B cell (primary cell): ENCODE results near the gene CATSPERE. TPM values are rescaled to one million over a fixed set of nuclear protein-coding genes. Genes with fewer than 3 reads are reported as not detected.

ENCODE experiments used
- ATAC-seq: fragments of 200-7000 bp; cut with Tn5 transposase; one replicate; pipeline ENCODE4 v1.10.0; 2021; ENCODE audit warnings: low read depth, mild to moderate bottlenecking, moderate number of reproducible peaks, moderate library complexity
- CTCF ChIA-PET: fragments of 350-600 bp; sonication (Branson Sonifier 250); formaldehyde crosslinking; loops from one replicate; lab custom pipeline; 2021; ENCODE audit warnings: antibody characterized with exemption, inconsistent platforms; lab: Charles Lee
- POLR2A ChIA-PET: fragments of 350-600 bp; sonication (Branson Sonifier 250); formaldehyde crosslinking; loops from one replicate; lab custom pipeline; 2021; ENCODE audit warnings: antibody characterized with exemption; lab: Charles Lee
- DNase-seq: peaks from one replicate; pipeline ENCODE4 v3.0.0; 2013
- H2AFZ ChIP-seq: 2 replicates; pipeline ENCODE4 v1.6.1; 2012; ENCODE audit warnings: mild to moderate bottlenecking, low read depth, low read length; ENCODE audit not compliant: insufficient read depth, poor library complexity, severe bottlenecking
- H3K27ac ChIP-seq, 2 donors: 1 replicate in 1 of 2; 2 replicates in 1 of 2; pipeline ENCODE4 v1.5.1; 2012 to 2013; ENCODE audit warnings: low read length in 2 of 2, mild to moderate bottlenecking in 2 of 2, moderate library complexity in 1 of 2
- H3K27me3 ChIP-seq, 4 experiments: fragments of 200-600 bp in 1 of 4; sonication (generic) in 1 of 4; replicated peaks in 1 of 4; 1 replicate in 2 of 4; 2 replicates in 2 of 4; pipeline versions ENCODE4 v1.6.1 to v1.7.0; 2013 to 2016; ENCODE audit warnings: low read length in 3 of 4, mild to moderate bottlenecking in 2 of 4, mixed read lengths in 1 of 4, moderate library complexity in 1 of 4; ENCODE audit not compliant: insufficient read depth in 4 of 4, control insufficient read depth in 3 of 4; ENCODE audit errors: control extremely low read depth in 1 of 4
- H3K36me3 ChIP-seq, 2 experiments: replicated peaks in 1 of 2; 1 replicate in 1 of 2; 2 replicates in 1 of 2; pipeline versions ENCODE4 v1.6.1 to v1.7.1; 2013; ENCODE audit warnings: low read length in 1 of 2; ENCODE audit not compliant: insufficient read depth in 2 of 2, control insufficient read depth in 1 of 2; ENCODE audit errors: control extremely low read depth in 1 of 2, extremely low read depth in 1 of 2
- H3K4me1 ChIP-seq, 2 donors: fragments of 200-600 bp in 1 of 2; sonication (generic) in 1 of 2; 1 replicate in 1 of 2; 2 replicates in 1 of 2; pipeline versions ENCODE4 v1.5.1 to v1.6.1; 2013 to 2017; ENCODE audit warnings: low read length in 2 of 2; ENCODE audit not compliant: control insufficient read depth in 2 of 2, insufficient read depth in 2 of 2
- H3K4me2 ChIP-seq: replicated peaks from 2 replicates; pipeline ENCODE3; 2012; ENCODE audit warnings: mild to moderate bottlenecking, low read depth, low read length; ENCODE audit not compliant: poor library complexity, severe bottlenecking
- H3K4me3 ChIP-seq, 5 experiments: fragments of 200-600 bp in 1 of 5; sonication (generic) in 1 of 5; 1 replicate in 3 of 5; 2 replicates in 2 of 5; pipeline versions ENCODE4 v1.5.1 to v1.7.0; 2011 to 2016; ENCODE audit warnings: low read length in 4 of 5, mild to moderate bottlenecking in 4 of 5, low read depth in 2 of 5, control low read depth in 1 of 5, moderate library complexity in 1 of 5; ENCODE audit not compliant: insufficient read depth in 1 of 5; ENCODE audit errors: control extremely low read depth in 1 of 5, extremely low read depth in 1 of 5
- H3K79me2 ChIP-seq: fragments of 200-600 bp; sonication (generic); one replicate; pipeline ENCODE4 v1.6.0; 2016; ENCODE audit warnings: low read length; ENCODE audit not compliant: control insufficient read depth, insufficient read depth
- H3K9ac ChIP-seq: fragments of 200-600 bp; sonication (generic); 2 replicates; pipeline ENCODE4 v1.6.1; 2017; ENCODE audit warnings: mild to moderate bottlenecking, low read length, moderate library complexity
- H3K9me3 ChIP-seq, 3 donors: one replicate each; pipeline versions ENCODE4 v1.6.1 to v1.7.1; 2013; ENCODE audit warnings: low read length in 2 of 3; ENCODE audit not compliant: control insufficient read depth in 2 of 3, insufficient read depth in 1 of 3; ENCODE audit errors: control extremely low read depth in 1 of 3
- H4K20me1 ChIP-seq: 2 replicates; pipeline ENCODE4 v1.6.0; 2012; ENCODE audit warnings: mild to moderate bottlenecking, low read length; ENCODE audit not compliant: insufficient read depth, control insufficient read depth, poor library complexity, severe bottlenecking
- H3K27ac Mint-ChIP-seq: one replicate; pipeline ENCODE4 v1.8.0; 2021; ENCODE audit warnings: mixed read lengths
- H3K27me3 Mint-ChIP-seq: one replicate; pipeline ENCODE4 v1.8.0; 2021; ENCODE audit warnings: mixed read lengths
- H3K4me1 Mint-ChIP-seq: one replicate; pipeline ENCODE4 v1.8.0; 2021; ENCODE audit warnings: mixed read lengths
- H3K4me3 Mint-ChIP-seq: one replicate; pipeline ENCODE4 v1.8.0; 2021; ENCODE audit warnings: mixed read lengths
- H3K9me3 Mint-ChIP-seq: one replicate; pipeline ENCODE4 v1.8.0; 2022; ENCODE audit warnings: mixed read lengths; ENCODE audit not compliant: insufficient read depth
- EZH2 ChIP-seq: IDR thresholded peaks from 2 replicates; pipeline ENCODE4 v1.6.1; 2012; ENCODE audit warnings: borderline replicate concordance, low read depth, mild to moderate bottlenecking, moderate library complexity, low read length; ENCODE audit not compliant: insufficient read depth, poor library complexity, severe bottlenecking
- WGBS: methylation state at CpG from one replicate; pipeline ENCODE4 v1.1.5; 2013; ENCODE audit warnings: missing lambda C conversion rate; ENCODE audit not compliant: insufficient coverage; 5-methylcytosine and 5-hydroxymethylcytosine counted together
- intact Hi-C: fragments of 100-400 bp; cut with micrococcal nuclease; formaldehyde crosslinking; loops from one replicate; pipeline ENCODE4 v1.10.0; 2022
- polyA plus RNA-seq: library from polyadenylated mRNA; depleted of rRNA; stranded (reverse); fragments of >200 nt; gene quantifications from 2 replicates; pipeline ENCODE4 v1.2.3, GENCODE V29; 2012
- total RNA-seq, 2 donors: library from RNA; stranded (reverse); fragments of 120-200 nt in 1 of 2; gene quantifications; 1 replicate in 1 of 2; 2 replicates in 1 of 2; pipeline versions ENCODE4 v1.2.3 to v1.2.4, GENCODE V29; 2013 to 2022
- TF ChIP-seq, protein P1 (sequence below): fragments of 200-600 bp; IDR thresholded peaks from one replicate; pipeline ENCODE4 v1.8.0; 2022; ENCODE audit warnings: antibody characterized with exemption, mild to moderate bottlenecking

The CATSPERE gene
- total and polyA plus RNA-seq, 2 donors (not counting 1 experiment from before 2014, with no cell fraction given), result 0.82 to 3.1 TPM

DNA sequence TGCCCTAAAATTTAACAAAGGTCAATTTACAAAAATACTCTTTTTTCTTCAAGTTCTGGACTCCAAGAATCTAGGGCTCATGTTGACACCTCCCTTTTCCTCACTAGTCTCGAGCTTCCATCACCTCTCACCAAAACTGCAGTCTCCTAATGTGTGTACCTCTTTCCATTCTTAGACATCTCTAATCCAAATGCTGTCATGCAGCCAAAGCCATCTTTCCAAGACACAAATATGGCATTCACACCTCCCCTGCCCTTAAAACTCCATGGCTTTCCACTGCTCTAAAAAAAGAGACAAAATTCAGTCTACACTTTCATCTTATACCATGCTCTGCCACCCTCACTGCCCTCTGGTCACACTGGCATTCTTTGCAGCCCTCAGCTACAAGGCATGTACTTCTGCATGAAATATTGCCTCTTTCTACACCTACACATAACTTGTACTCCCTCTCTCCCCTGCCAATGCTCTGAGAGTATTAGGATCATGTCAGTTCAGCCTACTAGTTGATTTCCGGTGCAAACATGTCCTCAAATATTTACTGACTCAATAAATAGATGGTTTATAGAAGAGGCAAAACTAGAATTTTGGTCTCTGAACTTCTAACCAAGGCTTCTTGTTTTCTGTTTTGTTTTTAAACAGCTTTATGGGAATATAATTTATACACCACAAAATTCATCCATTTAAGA, 36.3 kb upstream of the CATSPERE start:
- Mint-ChIP-seq H3K4me3 (no peak overlapping the region), H3K9me3 (no peaks in the 10 kb centered on the region), H3K4me1 (peaks cover 9% of the 10 kb centered on the region), H3K27me3 (no peaks in the 10 kb centered on the region), H3K27ac (no peak overlapping the region)
- WGBS, result 100% methylated on average over 1 of the region's 2 CpGs
- POLR2A ChIA-PET, result no interaction called here
- TF ChIP-seq, protein P1, sequence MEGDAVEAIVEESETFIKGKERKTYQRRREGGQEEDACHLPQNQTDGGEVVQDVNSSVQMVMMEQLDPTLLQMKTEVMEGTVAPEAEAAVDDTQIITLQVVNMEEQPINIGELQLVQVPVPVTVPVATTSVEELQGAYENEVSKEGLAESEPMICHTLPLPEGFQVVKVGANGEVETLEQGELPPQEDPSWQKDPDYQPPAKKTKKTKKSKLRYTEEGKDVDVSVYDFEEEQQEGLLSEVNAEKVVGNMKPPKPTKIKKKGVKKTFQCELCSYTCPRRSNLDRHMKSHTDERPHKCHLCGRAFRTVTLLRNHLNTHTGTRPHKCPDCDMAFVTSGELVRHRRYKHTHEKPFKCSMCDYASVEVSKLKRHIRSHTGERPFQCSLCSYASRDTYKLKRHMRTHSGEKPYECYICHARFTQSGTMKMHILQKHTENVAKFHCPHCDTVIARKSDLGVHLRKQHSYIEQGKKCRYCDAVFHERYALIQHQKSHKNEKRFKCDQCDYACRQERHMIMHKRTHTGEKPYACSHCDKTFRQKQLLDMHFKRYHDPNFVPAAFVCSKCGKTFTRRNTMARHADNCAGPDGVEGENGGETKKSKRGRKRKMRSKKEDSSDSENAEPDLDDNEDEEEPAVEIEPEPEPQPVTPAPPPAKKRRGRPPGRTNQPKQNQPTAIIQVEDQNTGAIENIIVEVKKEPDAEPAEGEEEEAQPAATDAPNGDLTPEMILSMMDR, result no peak
- no peak for TF ChIP-seq EZH2
- Histone ChIP-seq H3K4me1 (no peaks in the 10 kb centered on the region), H3K9ac (no peak overlapping the region), H3K27ac (no peak overlapping the region), H4K20me1 (no peaks in the 10 kb centered on the region), H3K27me3 (no peaks in the 10 kb centered on the region), H3K79me2 (no peaks in the 10 kb centered on the region), H3K4me3 (no peak overlapping the region), H3K36me3 (peaks cover 17 to 47% of the 10 kb centered on the region in 2 experiments), H3K4me2 (no peak overlapping the region), H2AFZ (no peak overlapping the region), H3K9me3 (no peaks in the 10 kb centered on the region)
- ATAC-seq (no peak), DNase-seq (no peak)
- intact Hi-C loops, result no loop called here
- CTCF ChIA-PET, result no interaction called here

DNA sequence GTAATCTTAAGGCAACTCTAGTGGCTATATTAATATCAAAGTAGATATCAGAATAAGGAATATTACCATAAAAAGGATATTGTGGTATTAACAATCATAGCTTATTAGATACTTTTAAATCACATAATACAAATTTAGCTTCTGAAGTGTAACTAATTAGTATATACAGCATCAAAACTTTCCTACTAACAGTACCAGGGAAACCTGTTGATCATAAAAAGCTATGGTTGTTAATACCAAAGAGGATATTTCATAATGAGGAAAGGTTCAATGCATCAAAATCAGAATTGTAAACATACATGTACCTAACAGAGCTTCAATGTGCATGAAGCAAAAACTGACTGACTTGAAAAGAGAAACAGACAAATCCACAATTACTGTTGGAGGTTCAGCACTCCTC, 33.4 kb upstream of the CATSPERE start:
- TF ChIP-seq, protein P1, result no peak
- no peak for TF ChIP-seq EZH2
- H3K9ac ChIP-seq, result no peak overlapping the region
- no peak overlapping the region for H3K27ac ChIP-seq
- POLR2A ChIA-PET, result no interaction called here
- H3K4me2 ChIP-seq, result no peak overlapping the region
- H3K79me2 ChIP-seq, result no peaks in the 10 kb centered on the region
- Mint-ChIP-seq H3K4me3 (no peak overlapping the region), H3K27ac (no peak overlapping the region), H3K4me1 (peaks cover 9% of the 10 kb centered on the region), H3K9me3 (no peaks in the 10 kb centered on the region), H3K27me3 (no peaks in the 10 kb centered on the region)
- no peaks in the 10 kb centered on the region for H3K27me3 ChIP-seq
- intact Hi-C loops, result no loop called here
- ATAC-seq (no peak), DNase-seq (no peak)
- no peak overlapping the region for H3K4me3 ChIP-seq
- no peaks in the 10 kb centered on the region for H3K9me3 ChIP-seq
- H4K20me1 ChIP-seq, result no peaks in the 10 kb centered on the region
- H3K36me3 ChIP-seq, result peaks cover 15 to 37% of the 10 kb centered on the region in 2 experiments
- CTCF ChIA-PET, result interaction anchor here (1.0 kb wide), 1 partner anchor 9 kb away, joined by 3 read pairs; no protein-coding TSS in a partner anchor
- no peaks in the 10 kb centered on the region for H3K4me1 ChIP-seq
- H2AFZ ChIP-seq, result no peak overlapping the region
